Activated CD4-positive, alpha-beta T cell treated with anti-CD3 and anti-CD28 coated beads for 24 hours (primary cell): ENCODE measurements around the gene MAP3K7.
"Not testable (repeated sequence)": the region's sequence is repeated elsewhere in the genome, so short reads cannot be mapped to it uniquely, and the experiment has no call there.

Experiments used
- DNase-seq, 2 donors: peaks; one replicate each; pipeline ENCODE4 v3.0.0-alpha.2; 2020; ENCODE audit warnings: low read depth in 2 of 2

MAP3K7 gene

DNA sequence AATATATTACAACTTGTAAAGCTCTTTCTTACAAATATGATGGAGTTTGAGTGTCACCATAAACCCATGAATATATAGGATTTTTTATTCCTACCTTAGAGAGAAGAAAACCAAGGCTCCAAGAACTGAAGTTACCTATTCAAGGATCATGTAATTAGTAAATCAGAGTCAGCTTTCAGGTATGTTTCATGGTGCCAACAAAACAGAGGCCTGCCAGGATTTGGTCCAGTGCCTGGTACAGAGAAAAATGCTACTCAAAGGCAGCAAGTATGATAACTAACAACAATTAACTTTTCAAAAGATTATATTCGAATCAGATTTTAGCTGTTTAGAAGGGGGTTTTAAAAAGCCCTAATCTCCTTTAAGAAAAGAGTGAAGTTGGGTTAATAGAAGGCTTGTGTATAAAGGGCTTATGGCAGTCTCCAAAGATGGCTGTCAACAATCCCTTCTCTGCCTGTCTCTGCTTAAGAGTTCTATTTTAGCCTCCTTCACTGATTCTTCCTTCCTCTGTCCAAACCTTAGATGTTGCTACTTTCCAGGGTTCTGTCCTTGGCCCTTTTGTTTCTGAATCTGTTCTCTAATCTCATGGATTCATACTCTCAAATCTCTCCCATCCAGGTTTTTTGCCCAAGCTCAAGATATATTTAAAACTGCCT, 7.8 kb downstream of the MAP3K7 start:
- DNase-seq: no peak

GRCh38 chr6:90575267-90575666, 11.6 kb downstream of the MAP3K7 start:
- DNase-seq: no peak

DNA sequence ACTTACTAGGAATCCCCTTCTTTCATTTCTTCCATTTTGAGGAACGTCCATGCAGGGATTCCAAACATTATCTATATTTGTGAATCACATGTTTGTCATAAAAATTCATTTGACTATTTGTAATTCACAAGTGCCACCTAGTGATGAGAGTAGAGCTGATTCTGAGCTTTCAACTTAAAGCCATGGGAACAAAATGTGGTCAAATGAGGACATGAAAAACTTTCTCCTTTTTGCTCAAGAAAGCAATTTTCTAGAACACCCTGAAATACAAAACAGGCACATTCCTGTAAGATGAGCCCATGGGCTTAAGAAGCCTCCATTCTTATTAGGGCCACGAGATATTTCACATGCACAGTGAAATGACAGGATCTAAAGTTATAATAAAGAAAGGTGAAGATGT, 12.3 kb downstream of the MAP3K7 start:
- DNase-seq: no peak

DNA sequence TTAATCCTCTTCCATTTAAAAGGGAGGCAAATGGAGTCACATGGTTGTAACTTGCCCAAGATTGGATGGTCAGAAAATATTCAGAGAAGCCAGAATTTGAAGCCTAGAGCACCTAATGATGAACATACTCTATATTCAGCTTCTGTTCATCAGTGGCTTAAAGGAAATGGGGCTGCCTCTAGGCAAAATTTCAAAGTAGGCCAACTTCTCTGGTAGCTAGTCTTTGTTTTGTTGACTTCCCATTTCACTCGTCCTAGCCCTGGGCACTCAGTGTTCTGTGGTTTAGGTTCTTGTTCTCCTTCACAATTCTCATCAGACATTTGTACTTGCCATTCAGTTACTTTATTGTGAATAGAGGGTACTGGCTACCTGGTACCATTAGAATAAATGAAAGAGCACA, 13.2 kb downstream of the MAP3K7 start:
- no peak for DNase-seq

- no peak for DNase-seq
Observed at GRCh38 chr6:90572856-90573255, 14.0 kb downstream of the MAP3K7 start.

GRCh38 chr6:90569223-90569622, 17.6 kb downstream of the MAP3K7 start:
- DNase-seq: no peak

- DNase-seq: not testable (repeated sequence)
Observed at GRCh38 chr6:90567682-90568081, 19.2 kb downstream of the MAP3K7 start.

DNA sequence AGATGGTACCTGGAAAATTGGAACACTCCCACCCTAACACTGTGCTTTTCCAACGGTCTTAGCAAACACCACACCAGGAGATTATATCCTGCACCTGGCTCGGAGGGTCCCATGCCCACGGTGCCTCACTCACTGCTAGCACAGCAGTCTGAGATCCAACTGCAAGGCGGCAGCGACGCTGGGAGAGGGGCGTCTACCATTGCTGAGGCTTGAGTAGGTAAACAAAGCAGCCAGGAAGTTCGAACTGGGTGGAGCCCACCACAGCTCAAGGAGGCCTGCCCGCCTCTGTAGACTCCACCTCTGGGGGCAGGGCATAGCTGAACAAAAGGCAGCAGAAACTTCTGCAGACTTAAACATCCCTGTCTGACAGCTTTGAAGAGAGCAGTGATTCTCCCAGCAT, 24.5 kb downstream of the MAP3K7 start:
- DNase-seq: not testable (repeated sequence)

- DNase-seq: no peak
Observed at GRCh38 chr6:90559931-90560330, 26.9 kb downstream of the MAP3K7 start.

GRCh38 chr6:90557006-90557405, 29.9 kb downstream of the MAP3K7 start:
- no peak for DNase-seq

DNA sequence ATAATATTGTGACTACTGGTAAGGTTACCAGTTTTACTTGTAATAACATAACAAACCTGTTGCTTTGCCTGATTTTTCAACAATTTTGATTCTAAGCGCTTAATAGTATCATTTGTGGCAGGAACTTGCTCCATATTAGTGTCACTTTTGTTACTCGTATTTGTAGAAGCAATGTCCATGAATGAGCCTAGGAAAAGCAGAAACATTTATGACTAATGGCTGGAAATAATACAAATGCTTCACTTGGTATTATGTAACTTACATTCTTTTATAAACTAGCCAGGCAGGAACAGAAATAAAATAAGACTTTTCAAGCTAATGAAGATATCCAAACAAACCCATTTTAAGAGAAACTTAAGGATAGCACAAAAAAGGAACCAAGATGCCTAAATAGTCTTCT, 38.9 kb downstream of the MAP3K7 start:
- DNase-seq: no peak

DNA sequence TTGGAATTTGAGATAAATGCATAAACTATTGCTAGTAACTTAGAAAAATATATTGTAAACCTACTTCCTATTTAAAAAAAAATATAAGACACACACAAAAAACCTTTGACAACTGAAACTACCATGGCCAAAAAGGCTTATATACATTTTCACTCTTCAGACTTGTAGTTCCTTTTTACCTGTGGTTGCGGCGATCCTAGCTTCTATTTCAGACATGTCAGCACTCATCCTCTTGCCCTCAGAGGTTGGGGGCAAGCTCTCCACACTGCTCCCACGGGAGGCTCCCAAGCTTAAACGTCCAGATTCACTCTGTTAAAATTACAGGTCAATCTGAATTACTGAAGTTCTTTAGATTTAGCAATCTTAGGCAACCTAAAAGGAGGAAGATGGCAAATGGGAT, 39.8 kb downstream of the MAP3K7 start:
- no peak for DNase-seq

DNA sequence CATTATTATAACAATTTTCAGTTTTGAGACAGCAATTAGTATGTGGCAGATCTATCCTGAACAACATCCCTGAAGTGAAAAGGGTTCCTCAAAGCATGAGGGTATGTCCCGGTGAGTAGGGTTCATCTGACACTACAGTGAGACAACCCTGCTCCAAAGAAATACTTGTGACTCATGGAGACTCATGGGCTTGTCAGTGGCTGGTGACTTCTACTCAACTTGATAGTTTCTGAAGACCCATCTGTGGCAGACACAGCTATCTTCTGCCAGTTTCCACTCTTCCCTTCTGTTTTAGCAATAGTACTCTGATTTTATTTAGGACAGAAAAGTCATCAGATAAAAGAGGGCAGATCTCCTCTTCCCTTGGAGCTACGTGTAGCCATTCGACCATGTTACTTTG, 41.4 kb downstream of the MAP3K7 start:
- no peak for DNase-seq

DNA sequence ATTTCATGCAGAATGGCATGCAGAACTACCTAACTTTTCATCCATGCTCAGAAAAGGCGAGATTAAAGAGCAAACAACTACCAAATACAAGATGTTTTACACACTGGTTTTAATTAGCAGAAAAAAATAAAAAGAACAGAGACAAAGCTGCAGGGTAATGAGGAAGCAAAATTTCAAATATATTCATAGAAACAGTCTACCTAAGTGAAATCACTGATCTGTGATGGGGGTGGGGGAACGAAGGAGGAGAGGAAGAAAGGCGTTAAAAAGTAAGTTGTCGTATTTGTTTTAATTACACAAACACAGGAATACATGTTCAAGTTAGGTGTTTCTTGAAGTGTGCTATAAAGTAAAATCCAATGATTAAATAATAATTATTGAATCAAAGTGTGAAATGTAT, 42.1 kb downstream of the MAP3K7 start:
- no peak for DNase-seq

- DNase-seq: no peak
Observed at GRCh38 chr6:90544081-90544480, 42.8 kb downstream of the MAP3K7 start.

GRCh38 chr6:90541221-90541620, 45.7 kb downstream of the MAP3K7 start:
- DNase-seq: no peak

- DNase-seq: no peak
Observed at GRCh38 chr6:90538278-90539046, 48.4 kb downstream of the MAP3K7 start.

DNA sequence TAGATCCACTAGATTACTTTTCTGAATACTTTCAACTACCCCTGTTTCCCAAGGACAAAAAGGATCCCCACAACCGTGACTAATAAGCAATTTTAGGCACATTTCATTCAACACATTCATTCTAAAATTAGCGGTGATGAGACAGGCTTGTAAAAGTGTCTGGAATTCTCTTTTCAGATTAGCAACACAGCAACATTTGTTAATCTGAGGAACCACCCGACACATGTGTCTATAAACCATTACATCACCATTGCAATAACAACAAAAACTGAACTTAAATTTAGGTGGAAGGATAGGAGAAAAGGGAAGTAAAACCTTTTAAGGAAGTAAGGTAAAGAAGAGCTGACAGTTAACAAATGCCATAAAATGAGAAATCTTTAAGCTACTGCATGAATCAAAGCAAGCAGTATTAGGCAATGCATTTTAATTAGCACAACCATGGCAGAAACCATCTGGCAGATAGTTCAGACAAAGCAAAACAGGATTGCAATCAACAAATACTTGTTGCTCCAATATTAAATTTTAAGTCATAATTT, 49.1 kb downstream of the MAP3K7 start:
- no peak for DNase-seq

DNA sequence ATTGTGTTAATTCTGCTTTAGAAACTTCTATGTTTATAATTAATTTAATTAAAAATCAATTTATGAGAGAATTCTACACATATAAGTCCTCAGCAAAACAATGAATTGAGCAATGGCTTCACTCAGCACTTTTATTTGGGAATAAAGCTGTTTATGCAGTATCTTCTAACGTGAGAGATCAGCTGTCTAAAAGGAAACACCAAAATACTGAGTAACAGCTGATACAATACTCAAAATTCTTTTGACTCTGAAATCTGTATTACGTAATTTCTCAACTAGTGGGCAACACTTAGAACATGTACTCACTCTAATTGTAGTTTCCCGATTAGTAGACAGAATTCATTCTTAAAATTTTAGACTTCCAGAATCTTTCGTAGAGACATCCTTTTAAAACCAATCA, 49.8 kb downstream of the MAP3K7 start:
- DNase-seq: no peak

GRCh38 chr6:90536520-90536919, 50.4 kb downstream of the MAP3K7 start:
- DNase-seq: no peak

DNA sequence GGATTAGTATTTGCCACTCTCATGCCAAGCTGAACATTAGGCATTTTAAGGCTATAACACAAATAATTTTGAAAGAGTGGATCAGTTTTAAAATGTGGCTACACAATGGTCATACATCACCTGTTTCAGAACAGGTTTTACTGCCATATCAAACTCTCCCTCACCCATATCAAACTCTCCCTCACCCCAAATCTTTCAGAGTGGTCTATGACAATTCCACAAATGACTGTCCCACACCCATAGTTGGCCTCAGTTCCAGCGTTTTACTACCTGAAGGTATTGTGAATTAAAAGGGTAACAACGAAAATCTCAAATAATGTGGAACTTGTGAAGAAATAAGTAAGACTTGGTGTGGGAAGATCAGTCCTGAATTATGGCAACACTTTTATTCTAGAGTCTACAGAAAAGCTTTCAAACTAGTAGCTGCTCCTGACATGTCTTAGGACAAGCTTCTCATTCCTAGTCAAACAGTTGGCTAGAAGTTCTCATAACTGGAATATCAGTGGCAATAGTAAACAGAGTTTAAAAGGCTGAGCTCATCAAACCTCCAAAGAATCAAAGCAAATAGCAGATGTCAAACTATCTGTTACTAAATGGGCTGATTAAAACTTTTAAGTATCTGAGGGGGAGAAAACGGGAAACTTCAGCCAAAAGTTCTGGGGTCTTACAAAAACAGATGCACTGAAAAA, 52.4 kb downstream of the MAP3K7 start:
- DNase-seq: no peak

GRCh38 chr6:90533615-90534336, 53.1 kb downstream of the MAP3K7 start:
- DNase-seq: no peak
